Effector CD4-positive, alpha-beta T cell (primary cell): Measurements from ENCODE around the gene ETHE1.

Experiments
- DNase-seq: peaks from one replicate; pipeline ENCODE4 v3.0.0-alpha.2; 2020
- total RNA-seq: gene quantifications from one replicate; lab custom pipeline; 2026; lab: John Stamatoyannopoulos, UW

The ETHE1 gene
- 14.3 reads per million, percentile 39 among the genes with 10 or more reads in this experiment for total RNA-seq

GRCh38 chr19:43526884-43527859 lies at the start of gene ETHE1:
Gene ETHE1 (minus strand): TSS chr19:43527201. CDS start chr19:43527177, 24 bp downstream.
- DNase-seq, result peak; percentile 61

GRCh38 chr19:43575955-43576878 lies 49.2 kb upstream of the ETHE1 start:
- no peak for DNase-seq

GRCh38 chr19:43575156-43575950 lies 48.4 kb upstream of the ETHE1 start, which contains the start of the genes PINLYP and XRCC1:
Gene PINLYP (plus strand): TSS chr19:43575801. CDS start chr19:43577192, 1,391 bp downstream.
Gene XRCC1 (minus strand): TSS chr19:43575527. CDS start chr19:43575458, 69 bp downstream.
- DNase-seq, result peak; percentile 95

GRCh38 chr19:43574424-43575155 lies 47.6 kb upstream of the ETHE1 start:
- DNase-seq, result no peak

GRCh38 chr19:43572171-43572588 lies 45.2 kb upstream of the ETHE1 start:
- DNase-seq, result no peak

- no peak for DNase-seq
Observed at GRCh38 chr19:43570174-43570791, 43.3 kb upstream of the ETHE1 start.

GRCh38 chr19:43569657-43570056 lies 42.7 kb upstream of the ETHE1 start:
- no peak for DNase-seq

- DNase-seq, result no peak
Observed at GRCh38 chr19:43564800-43565199, 37.8 kb upstream of the ETHE1 start.

GRCh38 chr19:43563816-43564457 lies 36.9 kb upstream of the ETHE1 start:
- no peak for DNase-seq

GRCh38 chr19:43562698-43563241 lies 35.8 kb upstream of the ETHE1 start:
- DNase-seq, result peak; percentile 64

- DNase-seq, result no peak
Observed at GRCh38 chr19:43562226-43562697, 35.3 kb upstream of the ETHE1 start.

- no peak for DNase-seq
Observed at GRCh38 chr19:43561139-43561970, 34.4 kb upstream of the ETHE1 start.

- DNase-seq, result no peak
Observed at GRCh38 chr19:43560687-43561086, 33.7 kb upstream of the ETHE1 start.

GRCh38 chr19:43555185-43555770 lies 28.3 kb upstream of the ETHE1 start:
- peak; percentile 80 for DNase-seq

- DNase-seq, result no peak
Observed at GRCh38 chr19:43554317-43554895, 27.4 kb upstream of the ETHE1 start.

GRCh38 chr19:43553656-43554055 lies 26.7 kb upstream of the ETHE1 start:
- no peak for DNase-seq

GRCh38 chr19:43552616-43553015 lies 25.6 kb upstream of the ETHE1 start:
- DNase-seq, result no peak

- DNase-seq, result no peak
Observed at GRCh38 chr19:43552198-43552450, 25.1 kb upstream of the ETHE1 start.
